VCaP (cell line): ENCODE measurements around the gene ZC3H12D.

Experiments
- H3K27ac ChIP-seq: fragments of 450-650 bp; 2 replicates; pipeline ENCODE4 v1.5.1; 2017
- TF ChIP-seq, protein P1 (sequence below): fragments of 450-650 bp; conservative IDR thresholded peaks from 2 replicates; pipeline ENCODE4 v1.5.1; 2017; ENCODE audit warnings: mild to moderate bottlenecking, moderate library complexity

ZC3H12D gene

DNA sequence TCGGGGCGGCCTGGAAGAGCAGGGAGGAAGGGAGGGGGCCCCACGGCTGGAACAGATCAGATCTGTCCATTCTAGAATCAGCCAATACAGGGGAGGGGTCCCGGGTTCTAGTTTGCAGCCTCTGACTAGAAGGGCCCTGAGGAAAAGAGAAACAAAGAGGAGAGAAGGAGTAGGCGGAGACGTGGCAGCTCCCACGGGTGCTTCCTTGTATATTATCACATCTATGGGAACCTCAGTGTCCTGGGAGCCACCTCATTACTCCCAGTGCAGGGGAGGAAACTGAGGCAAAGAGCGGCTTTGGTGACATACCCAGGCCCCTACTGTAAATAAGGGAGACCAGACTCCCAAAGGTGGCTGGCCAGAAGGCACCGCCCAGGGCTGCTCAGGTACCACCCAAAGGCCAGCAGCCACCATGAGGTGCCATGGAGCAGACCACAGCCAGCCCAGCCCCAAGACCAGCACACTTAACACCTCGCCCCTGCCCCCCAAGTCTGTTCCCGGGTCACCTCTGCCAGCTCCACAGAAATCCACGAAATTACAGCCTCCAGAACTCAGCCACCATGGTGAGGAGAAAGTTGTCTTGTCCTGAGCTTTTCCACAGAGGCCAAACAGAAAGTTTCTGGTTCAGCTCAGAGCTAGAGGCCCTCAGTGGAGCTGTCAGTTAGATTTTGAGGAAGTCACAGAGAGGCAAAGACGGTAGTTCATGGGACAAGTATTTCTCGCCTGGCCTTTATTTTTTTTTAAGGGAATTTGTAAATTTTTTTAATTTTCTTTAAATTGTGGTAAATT, 2.1 kb downstream of the ZC3H12D start:
- TF ChIP-seq, protein P1, sequence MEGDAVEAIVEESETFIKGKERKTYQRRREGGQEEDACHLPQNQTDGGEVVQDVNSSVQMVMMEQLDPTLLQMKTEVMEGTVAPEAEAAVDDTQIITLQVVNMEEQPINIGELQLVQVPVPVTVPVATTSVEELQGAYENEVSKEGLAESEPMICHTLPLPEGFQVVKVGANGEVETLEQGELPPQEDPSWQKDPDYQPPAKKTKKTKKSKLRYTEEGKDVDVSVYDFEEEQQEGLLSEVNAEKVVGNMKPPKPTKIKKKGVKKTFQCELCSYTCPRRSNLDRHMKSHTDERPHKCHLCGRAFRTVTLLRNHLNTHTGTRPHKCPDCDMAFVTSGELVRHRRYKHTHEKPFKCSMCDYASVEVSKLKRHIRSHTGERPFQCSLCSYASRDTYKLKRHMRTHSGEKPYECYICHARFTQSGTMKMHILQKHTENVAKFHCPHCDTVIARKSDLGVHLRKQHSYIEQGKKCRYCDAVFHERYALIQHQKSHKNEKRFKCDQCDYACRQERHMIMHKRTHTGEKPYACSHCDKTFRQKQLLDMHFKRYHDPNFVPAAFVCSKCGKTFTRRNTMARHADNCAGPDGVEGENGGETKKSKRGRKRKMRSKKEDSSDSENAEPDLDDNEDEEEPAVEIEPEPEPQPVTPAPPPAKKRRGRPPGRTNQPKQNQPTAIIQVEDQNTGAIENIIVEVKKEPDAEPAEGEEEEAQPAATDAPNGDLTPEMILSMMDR = no peak
- no peak overlapping the region for H3K27ac ChIP-seq

DNA sequence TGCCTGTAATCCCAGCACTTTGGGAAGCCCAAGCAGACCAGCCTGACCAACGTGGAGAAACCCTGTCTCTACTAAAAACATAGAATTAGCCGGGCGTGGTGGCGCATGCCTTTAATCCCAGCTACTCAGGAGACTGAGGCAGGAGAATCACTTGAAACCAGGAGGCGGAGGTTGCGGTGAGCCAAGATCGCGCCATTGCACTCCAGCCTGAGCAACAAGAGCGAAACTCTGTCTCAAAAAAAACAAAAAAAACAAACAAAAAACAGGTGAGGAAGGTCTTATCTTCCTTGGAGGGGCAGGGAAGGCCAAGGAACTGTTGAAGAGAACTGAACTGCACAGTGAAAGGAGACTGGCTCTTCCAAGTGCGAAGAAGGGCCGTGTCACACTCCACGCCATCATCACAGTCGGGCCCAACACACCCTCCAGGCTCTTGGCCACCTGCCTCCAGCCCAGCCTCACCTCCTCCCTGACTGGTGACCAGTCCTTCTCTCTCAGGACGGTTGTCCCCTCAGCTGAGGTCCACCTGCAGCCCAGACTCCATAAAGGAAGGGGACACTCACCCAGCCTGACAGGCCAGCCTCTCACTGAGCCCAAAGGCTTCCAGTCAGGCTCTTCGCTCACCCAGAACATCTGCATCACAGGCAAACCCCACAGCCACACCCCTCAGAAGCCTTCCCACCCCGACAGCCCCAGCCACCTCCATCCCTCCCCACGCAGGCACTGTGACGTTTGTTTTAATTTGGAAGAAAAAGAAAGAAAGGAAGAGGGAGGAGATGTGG, 4.1 kb downstream of the ZC3H12D start:
- H3K27ac ChIP-seq = no peak overlapping the region
- TF ChIP-seq, protein P1 = no peak

DNA sequence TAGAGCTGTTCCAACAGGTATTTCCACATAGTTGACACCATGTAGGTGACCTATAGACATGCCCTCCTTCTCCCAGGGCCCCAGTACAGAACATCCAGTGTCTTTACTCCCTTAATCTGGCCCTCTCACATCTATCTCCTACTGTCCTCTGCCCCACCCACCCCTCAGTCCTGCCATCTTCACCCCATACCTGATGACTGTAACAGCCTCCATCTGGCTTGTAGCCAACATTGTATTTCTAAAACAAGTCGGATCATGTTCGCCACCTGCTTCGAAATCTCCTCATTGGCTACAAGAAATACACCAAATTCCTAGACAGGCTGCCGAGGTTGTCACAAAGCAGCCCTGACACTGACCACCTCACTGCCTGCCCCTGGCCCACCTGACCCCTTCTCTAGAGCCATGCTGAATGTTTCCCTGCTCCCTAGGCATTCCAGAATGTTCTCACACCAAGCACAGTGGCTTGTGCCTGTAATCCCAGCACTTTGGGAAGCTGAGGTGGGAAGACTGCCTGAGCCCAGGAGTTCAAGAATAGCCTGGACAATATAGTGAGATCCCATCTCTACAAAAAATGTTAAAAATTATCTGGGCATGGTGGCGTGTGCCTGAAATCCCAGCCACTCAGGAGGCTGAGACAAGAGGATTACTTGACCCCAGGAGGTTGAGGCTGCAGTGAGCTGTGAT, 6.0 kb downstream of the ZC3H12D start:
- no peak overlapping the region for H3K27ac ChIP-seq
- TF ChIP-seq, protein P1 = no peak

DNA sequence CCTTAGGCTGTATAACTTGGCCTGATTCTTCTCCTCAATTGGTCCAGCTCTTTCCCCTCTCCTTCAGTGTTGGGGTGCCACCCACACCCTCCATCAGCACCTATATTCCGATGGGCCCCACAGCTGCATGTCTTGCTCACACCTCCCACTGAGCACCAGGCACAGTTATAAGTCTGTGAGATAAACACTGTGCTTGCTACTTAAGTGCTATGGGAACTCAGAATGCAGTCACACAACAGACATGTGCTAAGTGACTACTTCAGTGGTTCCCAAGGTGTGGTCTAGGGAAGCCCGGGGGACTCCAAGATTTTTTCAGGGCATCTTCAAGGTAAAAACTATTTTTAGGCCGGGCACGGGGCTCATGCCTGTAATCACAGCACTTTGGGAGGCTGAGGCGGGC, 7.3 kb downstream of the ZC3H12D start:
- no peak overlapping the region for H3K27ac ChIP-seq
- TF ChIP-seq, protein P1 = no peak

DNA sequence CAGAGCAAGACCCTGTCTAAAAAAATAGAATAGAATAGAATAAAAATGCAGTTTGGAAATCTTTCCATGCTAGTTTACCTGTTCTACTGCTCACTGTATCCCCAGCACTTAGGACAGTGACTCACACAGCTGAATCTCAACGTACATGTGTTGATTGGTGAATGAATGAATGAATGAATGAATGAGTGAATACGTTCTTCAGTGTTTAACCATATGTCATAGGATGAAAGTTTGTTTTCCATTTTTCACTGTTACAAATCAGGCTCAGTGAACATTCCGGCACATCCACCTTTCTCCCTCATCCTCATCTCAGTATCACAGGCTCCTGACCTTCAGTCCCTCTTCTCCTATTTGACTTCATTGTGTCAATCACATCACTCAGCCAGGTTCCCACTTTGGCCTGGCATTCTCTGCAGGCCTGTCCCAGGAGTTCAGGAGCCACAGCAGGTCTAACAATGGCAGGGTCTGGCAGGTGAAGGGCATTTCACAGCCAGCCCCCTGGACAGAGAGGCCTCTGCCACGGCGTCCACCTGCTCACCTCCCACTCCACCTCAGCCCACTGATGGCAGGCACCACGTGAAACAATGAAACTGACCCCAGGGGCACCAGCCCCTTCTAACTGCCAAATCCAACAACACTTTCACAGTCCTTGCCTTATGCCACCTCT, 7.9 kb downstream of the ZC3H12D start:
- no peak overlapping the region for H3K27ac ChIP-seq
- TF ChIP-seq, protein P1 = no peak

DNA sequence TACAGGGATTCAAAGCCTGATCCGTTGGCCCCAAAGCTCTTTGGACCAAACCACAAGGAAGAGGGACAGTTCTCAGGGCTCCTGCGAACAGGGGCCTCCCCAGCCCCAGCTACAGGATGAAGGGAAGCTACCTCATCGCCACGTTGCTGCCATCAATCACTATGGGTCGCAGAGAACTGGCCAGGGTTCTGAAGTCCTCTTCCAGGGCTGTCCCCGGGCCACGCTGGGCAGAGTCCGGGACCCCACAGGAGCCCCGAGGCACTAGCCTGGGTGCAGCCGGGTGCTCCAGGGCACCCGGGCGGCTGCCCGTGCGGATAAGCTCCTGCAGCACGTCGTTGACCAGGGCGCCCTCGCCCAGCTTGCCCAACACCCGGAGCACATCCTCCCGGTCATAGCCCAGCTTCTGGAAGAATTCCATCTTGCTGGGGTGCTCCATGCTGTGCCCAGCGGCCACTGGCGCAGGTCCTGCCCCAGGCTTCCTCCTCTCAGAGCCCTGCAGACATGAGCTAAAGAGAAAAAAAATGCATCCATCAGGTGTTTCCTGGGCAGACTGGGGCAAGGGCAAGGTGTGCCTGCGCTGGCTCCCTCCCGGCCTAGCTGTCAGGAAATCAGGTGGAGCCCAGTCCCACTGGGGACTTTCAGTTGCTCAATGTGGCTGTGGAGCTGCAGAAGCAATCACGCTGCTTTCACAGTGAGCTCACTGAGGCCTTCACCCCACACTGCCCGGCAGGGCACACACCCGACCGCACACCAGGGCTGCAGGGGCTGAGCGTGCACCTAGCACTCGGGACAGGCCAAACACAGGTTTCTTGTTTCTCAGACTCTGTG, 10.5 kb downstream of the ZC3H12D start:
- no peak overlapping the region for H3K27ac ChIP-seq
- TF ChIP-seq, protein P1 = no peak
